K562 (cell line): Measurements from ENCODE around the gene ABHD3. TPM values are rescaled to one million over a fixed set of nuclear protein-coding genes. Genes with fewer than 3 reads are reported as not detected.

ENCODE experiments used
- BHLHE40 ChIP-seq: IDR thresholded peaks from 2 replicates; pipeline ENCODE4 v1.6.1; 2011; ENCODE audit warnings: low read length, improper control_type of control experiment
- CCNT2 ChIP-seq: IDR thresholded peaks from 2 replicates; pipeline ENCODE4 v1.6.1; 2011; ENCODE audit warnings: borderline replicate concordance, low read depth, mild to moderate bottlenecking, moderate library complexity, mixed read lengths, low read length; ENCODE audit not compliant: insufficient read length; ENCODE audit errors: extremely low read depth
- ELF4 ChIP-seq: fragments of 450-650 bp; formaldehyde crosslinking; IDR thresholded peaks from 2 replicates; pipeline ENCODE4 v1.4.0; 2022; ENCODE audit warnings: missing genetic modification characterization
- HMG20A ChIP-seq: fragments of 450-650 bp; formaldehyde crosslinking; conservative IDR thresholded peaks from 2 replicates; pipeline ENCODE4 v1.4.0; 2020; ENCODE audit warnings: mild to moderate bottlenecking, mixed read lengths
- RAD51 ChIP-seq: fragments of 450-650 bp; IDR thresholded peaks from 2 replicates; pipeline ENCODE4 v1.7.1; 2016; ENCODE audit warnings: low read depth, mild to moderate bottlenecking, borderline replicate concordance
- RBBP5 ChIP-seq: fragments of 200-600 bp; sonication (generic); IDR thresholded peaks from 2 replicates; pipeline ENCODE4 v1.6.1; 2012; ENCODE audit warnings: borderline replicate concordance, mild to moderate bottlenecking, low read length, control low read depth, inconsistent platforms; ENCODE audit not compliant: insufficient read depth, poor library complexity, severe bottlenecking
- RBM34 ChIP-seq: fragments of 200-400 bp; formaldehyde crosslinking; IDR thresholded peaks from 2 replicates; pipeline ENCODE4 v1.6.1; 2018; ENCODE audit warnings: low read length, borderline replicate concordance; ENCODE audit not compliant: insufficient read depth
- SIRT6 ChIP-seq: IDR thresholded peaks from one replicate; pipeline ENCODE4 v1.6.1; 2012; ENCODE audit warnings: low read depth, mild to moderate bottlenecking, control low read depth, inconsistent platforms, low read length, moderate library complexity
- TCFL5 ChIP-seq: fragments of 250-450 bp; sonication (Bioruptor Pico); conservative IDR thresholded peaks from 2 replicates; pipeline ENCODE4 v1.6.1; 2021; ENCODE audit warnings: mild to moderate bottlenecking, moderate library complexity, matching md5 sums
- TRIM24 ChIP-seq, 2 experiments: fragments of 450-650 bp; IDR thresholded peaks; 2 replicates each; pipeline ENCODE4 v1.6.1; 2016
- U2AF2 ChIP-seq: fragments of 200-400 bp; formaldehyde crosslinking; optimal IDR thresholded peaks from 2 replicates; pipeline ENCODE3; 2017; ENCODE audit warnings: low read depth, mild to moderate bottlenecking, low read length
- ZBTB26 ChIP-seq: fragments of 450-650 bp; formaldehyde crosslinking; IDR thresholded peaks from 2 replicates; pipeline ENCODE4 v1.4.0; 2022; ENCODE audit warnings: missing genetic modification characterization
- ZFP30 ChIP-seq: fragments of 250-450 bp; sonication (Bioruptor Pico); IDR thresholded peaks from 2 replicates; pipeline ENCODE4 v1.8.0; 2022; ENCODE audit warnings: moderate library complexity, mild to moderate bottlenecking, inconsistent platforms, borderline replicate concordance
- ZKSCAN3 ChIP-seq: fragments of 250-450 bp; sonication (Bioruptor Pico); IDR thresholded peaks from 2 replicates; pipeline ENCODE4 v1.4.0; 2020
- ZNF436 ChIP-seq: fragments of 250-450, 450-650 bp; sonication (Bioruptor Pico); formaldehyde crosslinking; IDR thresholded peaks from 2 replicates; pipeline ENCODE4 v1.7.0; 2020; ENCODE audit warnings: mild to moderate bottlenecking
- ZNF668 ChIP-seq: fragments of 250-450 bp; sonication (Bioruptor Pico); IDR thresholded peaks from 2 replicates; pipeline ENCODE4 v1.8.0; 2022; ENCODE audit warnings: mild to moderate bottlenecking, inconsistent platforms
- polyA plus RNA-seq, 8 experiments: library from polyadenylated mRNA; depleted of rRNA in 4 of 8; stranded (reverse) in 5 of 8; unstranded in 3 of 8; fragments of >200 nt; fragmentation: Nextera tagmentation in 2 of 8; fragmentation: Illumina TruSeq in 1 of 8; extraction: Ambion mirVana in 2 of 8; extraction: Trizol in 1 of 8; gene quantifications; 2 replicates each; pipeline versions ENCODE4 v1.2.1 to v1.2.3, GENCODE V29; 2011 to 2014; ENCODE audit warnings: inconsistent platforms in 1 of 8, missing spikeins in 1 of 8
- total RNA-seq, 7 experiments: library from RNA; depleted of rRNA in 6 of 7; stranded (reverse); fragments of >200 nt in 6 of 7; fragmentation: Illumina TruSeq in 2 of 7; extraction: Trizol in 2 of 7; gene quantifications; 2 replicates each; pipeline versions ENCODE4 v1.2.1 to v1.2.3, GENCODE V29; 2011 to 2021; ENCODE audit warnings: low replicate concordance in 1 of 7
- TF ChIP-seq, protein P1 (sequence below): fragments of 450-650 bp; IDR thresholded peaks from 2 replicates; pipeline ENCODE4 v1.6.1; 2017; ENCODE audit warnings: antibody characterized with exemption, mild to moderate bottlenecking
- TF ChIP-seq, protein P2 (sequence below): fragments of 250-450 bp; sonication (Bioruptor Pico); IDR thresholded peaks from 2 replicates; pipeline ENCODE4 v1.8.0; 2022; ENCODE audit warnings: inconsistent platforms, mild to moderate bottlenecking, moderate library complexity, borderline replicate concordance
- TF ChIP-seq, protein P3 (sequence below), 2 experiments: fragments of 200-800 bp in 1 of 2; sonication (Bioruptor generic) in 1 of 2; sonication (generic) in 1 of 2; formaldehyde crosslinking in 1 of 2; IDR thresholded peaks in 1 of 2; conservative IDR thresholded peaks in 1 of 2; 2 replicates each; pipeline versions ENCODE4 v1.5.0 to v1.6.1; 2016 to 2020; ENCODE audit warnings: missing compliant biosample characterization in 1 of 2, missing genetic modification characterization in 1 of 2, missing genetic modification reagents in 1 of 2

Gene ABHD3
- total and polyA plus RNA-seq, 9 of the 15 experiments (the other 6 are each of a cell fraction or from before 2014, with no cell fraction given): 6.3 to 38.8 (median 19.4) TPM

GRCh38 chr18:21735452-21736015, 31.0 kb upstream of the ABHD3 start (continued):
- TF ChIP-seq, protein P1, sequence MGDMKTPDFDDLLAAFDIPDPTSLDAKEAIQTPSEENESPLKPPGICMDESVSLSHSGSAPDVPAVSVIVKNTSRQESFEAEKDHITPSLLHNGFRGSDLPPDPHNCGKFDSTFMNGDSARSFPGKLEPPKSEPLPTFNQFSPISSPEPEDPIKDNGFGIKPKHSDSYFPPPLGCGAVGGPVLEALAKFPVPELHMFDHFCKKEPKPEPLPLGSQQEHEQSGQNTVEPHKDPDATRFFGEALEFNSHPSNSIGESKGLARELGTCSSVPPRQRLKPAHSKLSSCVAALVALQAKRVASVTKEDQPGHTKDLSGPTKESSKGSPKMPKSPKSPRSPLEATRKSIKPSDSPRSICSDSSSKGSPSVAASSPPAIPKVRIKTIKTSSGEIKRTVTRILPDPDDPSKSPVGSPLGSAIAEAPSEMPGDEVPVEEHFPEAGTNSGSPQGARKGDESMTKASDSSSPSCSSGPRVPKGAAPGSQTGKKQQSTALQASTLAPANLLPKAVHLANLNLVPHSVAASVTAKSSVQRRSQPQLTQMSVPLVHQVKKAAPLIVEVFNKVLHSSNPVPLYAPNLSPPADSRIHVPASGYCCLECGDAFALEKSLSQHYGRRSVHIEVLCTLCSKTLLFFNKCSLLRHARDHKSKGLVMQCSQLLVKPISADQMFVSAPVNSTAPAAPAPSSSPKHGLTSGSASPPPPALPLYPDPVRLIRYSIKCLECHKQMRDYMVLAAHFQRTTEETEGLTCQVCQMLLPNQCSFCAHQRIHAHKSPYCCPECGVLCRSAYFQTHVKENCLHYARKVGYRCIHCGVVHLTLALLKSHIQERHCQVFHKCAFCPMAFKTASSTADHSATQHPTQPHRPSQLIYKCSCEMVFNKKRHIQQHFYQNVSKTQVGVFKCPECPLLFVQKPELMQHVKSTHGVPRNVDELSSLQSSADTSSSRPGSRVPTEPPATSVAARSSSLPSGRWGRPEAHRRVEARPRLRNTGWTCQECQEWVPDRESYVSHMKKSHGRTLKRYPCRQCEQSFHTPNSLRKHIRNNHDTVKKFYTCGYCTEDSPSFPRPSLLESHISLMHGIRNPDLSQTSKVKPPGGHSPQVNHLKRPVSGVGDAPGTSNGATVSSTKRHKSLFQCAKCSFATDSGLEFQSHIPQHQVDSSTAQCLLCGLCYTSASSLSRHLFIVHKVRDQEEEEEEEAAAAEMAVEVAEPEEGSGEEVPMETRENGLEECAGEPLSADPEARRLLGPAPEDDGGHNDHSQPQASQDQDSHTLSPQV: peak; percentile 84
- TF ChIP-seq ZBTB26 (CRISPR knock-in tag) (no peak), HMG20A (CRISPR knock-in tag) (no peak), TRIM24 (IDR thresholded peaks at IDR 0.05) (peak; percentile 83 to 89), RBBP5 (peak; percentile 35), ZNF436 (CRISPR knock-in tag) (no peak), ZFP30 (CRISPR knock-in tag) (no peak), U2AF2 (no peak), ZNF668 (CRISPR knock-in tag) (no peak), RBM34 (no peak), BHLHE40 (no peak), SIRT6 (no peak), ZKSCAN3 (CRISPR knock-in tag) (no peak), RAD51 (no peak), ELF4 (CRISPR knock-in tag) (no peak), CCNT2 (no peak), TCFL5 (CRISPR knock-in tag) (no peak)
- TF ChIP-seq, protein P2, sequence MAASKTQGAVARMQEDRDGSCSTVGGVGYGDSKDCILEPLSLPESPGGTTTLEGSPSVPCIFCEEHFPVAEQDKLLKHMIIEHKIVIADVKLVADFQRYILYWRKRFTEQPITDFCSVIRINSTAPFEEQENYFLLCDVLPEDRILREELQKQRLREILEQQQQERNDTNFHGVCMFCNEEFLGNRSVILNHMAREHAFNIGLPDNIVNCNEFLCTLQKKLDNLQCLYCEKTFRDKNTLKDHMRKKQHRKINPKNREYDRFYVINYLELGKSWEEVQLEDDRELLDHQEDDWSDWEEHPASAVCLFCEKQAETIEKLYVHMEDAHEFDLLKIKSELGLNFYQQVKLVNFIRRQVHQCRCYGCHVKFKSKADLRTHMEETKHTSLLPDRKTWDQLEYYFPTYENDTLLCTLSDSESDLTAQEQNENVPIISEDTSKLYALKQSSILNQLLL (CRISPR knock-in tag): no peak
- TF ChIP-seq, protein P3, sequence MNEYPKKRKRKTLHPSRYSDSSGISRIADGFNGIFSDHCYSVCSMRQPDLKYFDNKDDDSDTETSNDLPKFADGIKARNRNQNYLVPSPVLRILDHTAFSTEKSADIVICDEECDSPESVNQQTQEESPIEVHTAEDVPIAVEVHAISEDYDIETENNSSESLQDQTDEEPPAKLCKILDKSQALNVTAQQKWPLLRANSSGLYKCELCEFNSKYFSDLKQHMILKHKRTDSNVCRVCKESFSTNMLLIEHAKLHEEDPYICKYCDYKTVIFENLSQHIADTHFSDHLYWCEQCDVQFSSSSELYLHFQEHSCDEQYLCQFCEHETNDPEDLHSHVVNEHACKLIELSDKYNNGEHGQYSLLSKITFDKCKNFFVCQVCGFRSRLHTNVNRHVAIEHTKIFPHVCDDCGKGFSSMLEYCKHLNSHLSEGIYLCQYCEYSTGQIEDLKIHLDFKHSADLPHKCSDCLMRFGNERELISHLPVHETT (CRISPR knock-in tag; conservative IDR thresholded peaks at IDR 0.05 in 1 of 2, IDR thresholded peaks at IDR 0.05 in 1 of 2): peak in 1 of 2 experiments; percentile 46; a peak in 1 of 4 replicates
